Ishikawa (cell line): ENCODE data around the gene TNS1.

Experiments used
- CEBPB ChIP-seq: IDR thresholded peaks from 2 replicates; pipeline ENCODE4 v1.6.1; 2012
- CREB1 ChIP-seq: IDR thresholded peaks from 2 replicates; pipeline ENCODE4 v1.6.1; 2012; ENCODE audit warnings: low read depth
- EGR1 ChIP-seq: IDR thresholded peaks from 2 replicates; pipeline ENCODE4 v1.6.1; 2012
- EP300 ChIP-seq: IDR thresholded peaks from 2 replicates; pipeline ENCODE4 v1.6.1; 2012; ENCODE audit warnings: borderline replicate concordance
- FOXM1 ChIP-seq: IDR thresholded peaks from 2 replicates; pipeline ENCODE4 v1.6.1; 2012; ENCODE audit warnings: low read depth, borderline replicate concordance
- MAX ChIP-seq: IDR thresholded peaks from 2 replicates; pipeline ENCODE4 v1.6.1; 2012
- NFIC ChIP-seq: IDR thresholded peaks from 2 replicates; pipeline ENCODE4 v1.6.1; 2012
- RAD21 ChIP-seq: IDR thresholded peaks from 2 replicates; pipeline ENCODE4 v1.6.1; 2012; ENCODE audit warnings: low read depth
- REST ChIP-seq: IDR thresholded peaks from 2 replicates; pipeline ENCODE4 v1.6.1; 2012; ENCODE audit warnings: low read depth, mild to moderate bottlenecking
- TAF1 ChIP-seq: IDR thresholded peaks from 2 replicates; pipeline ENCODE4 v1.6.1; 2012; ENCODE audit warnings: low read depth, mild to moderate bottlenecking
- TCF12 ChIP-seq: IDR thresholded peaks from 2 replicates; pipeline ENCODE4 v1.6.1; 2012; ENCODE audit warnings: low read depth
- TEAD4 ChIP-seq: IDR thresholded peaks from 2 replicates; pipeline ENCODE4 v1.6.1; 2012
- USF1 ChIP-seq: IDR thresholded peaks from 2 replicates; pipeline ENCODE4 v1.6.1; 2012
- YY1 ChIP-seq: IDR thresholded peaks from 2 replicates; pipeline ENCODE4 v1.6.1; 2012; ENCODE audit warnings: low read depth
- ZBTB7A ChIP-seq: IDR thresholded peaks from 2 replicates; pipeline ENCODE4 v1.6.1; 2012; ENCODE audit warnings: low read depth

Gene TNS1

GRCh38 chr2:217913436-217913835, 89.4 kb downstream of the TNS1 start:
- TF ChIP-seq EP300 (no peak), TAF1 (no peak), USF1 (no peak), EGR1 (no peak), REST (no peak), CEBPB (no peak), CREB1 (no peak), TCF12 (no peak), ZBTB7A (no peak), TEAD4 (no peak), RAD21 (no peak), YY1 (no peak), NFIC (no peak), MAX (no peak), FOXM1 (no peak)

- TF ChIP-seq REST = no peak
- no peak for TF ChIP-seq ZBTB7A
- no peak for TF ChIP-seq TEAD4
- no peak for TF ChIP-seq FOXM1
- TF ChIP-seq NFIC = no peak
Observed at GRCh38 chr2:217912098-217913024, 90.4 kb downstream of the TNS1 start.

GRCh38 chr2:217911283-217912097, 91.3 kb downstream of the TNS1 start:
- TF ChIP-seq TAF1 = no peak
- no peak for TF ChIP-seq TCF12
- no peak for TF ChIP-seq MAX
- TF ChIP-seq ZBTB7A = no peak
- TF ChIP-seq FOXM1 = no peak
- TF ChIP-seq USF1 = no peak
- TF ChIP-seq RAD21 = no peak
- no peak for TF ChIP-seq REST
- TF ChIP-seq YY1 = no peak
- no peak for TF ChIP-seq CREB1

GRCh38 chr2:217910875-217911212, 92.0 kb downstream of the TNS1 start:
- no peak for TF ChIP-seq RAD21
- no peak for TF ChIP-seq TCF12
- TF ChIP-seq NFIC = no peak
- TF ChIP-seq TEAD4 = no peak
- no peak for TF ChIP-seq YY1
- TF ChIP-seq TAF1 = no peak
- no peak for TF ChIP-seq ZBTB7A
- no peak for TF ChIP-seq MAX
- TF ChIP-seq EGR1 = no peak
- TF ChIP-seq USF1 = no peak
- TF ChIP-seq CREB1 = no peak
- no peak for TF ChIP-seq FOXM1
- no peak for TF ChIP-seq CEBPB
- no peak for TF ChIP-seq EP300
- no peak for TF ChIP-seq REST
